Measurements from ENCODE around the gene HGD. TPM values are rescaled to one million over a fixed set of nuclear protein-coding genes. Genes with fewer than 3 reads are reported as not detected.
"Not testable (repeated sequence)": the region's sequence is repeated elsewhere in the genome, so short reads cannot be mapped to it uniquely, and the experiment has no call there.

HGD gene, protein sequence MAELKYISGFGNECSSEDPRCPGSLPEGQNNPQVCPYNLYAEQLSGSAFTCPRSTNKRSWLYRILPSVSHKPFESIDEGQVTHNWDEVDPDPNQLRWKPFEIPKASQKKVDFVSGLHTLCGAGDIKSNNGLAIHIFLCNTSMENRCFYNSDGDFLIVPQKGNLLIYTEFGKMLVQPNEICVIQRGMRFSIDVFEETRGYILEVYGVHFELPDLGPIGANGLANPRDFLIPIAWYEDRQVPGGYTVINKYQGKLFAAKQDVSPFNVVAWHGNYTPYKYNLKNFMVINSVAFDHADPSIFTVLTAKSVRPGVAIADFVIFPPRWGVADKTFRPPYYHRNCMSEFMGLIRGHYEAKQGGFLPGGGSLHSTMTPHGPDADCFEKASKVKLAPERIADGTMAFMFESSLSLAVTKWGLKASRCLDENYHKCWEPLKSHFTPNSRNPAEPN
- 100 to 1,000 TPM in 1 of 2 donors, 10 to 100 TPM in 1; 47.1 to 104 TPM for total RNA-seq

DNA sequence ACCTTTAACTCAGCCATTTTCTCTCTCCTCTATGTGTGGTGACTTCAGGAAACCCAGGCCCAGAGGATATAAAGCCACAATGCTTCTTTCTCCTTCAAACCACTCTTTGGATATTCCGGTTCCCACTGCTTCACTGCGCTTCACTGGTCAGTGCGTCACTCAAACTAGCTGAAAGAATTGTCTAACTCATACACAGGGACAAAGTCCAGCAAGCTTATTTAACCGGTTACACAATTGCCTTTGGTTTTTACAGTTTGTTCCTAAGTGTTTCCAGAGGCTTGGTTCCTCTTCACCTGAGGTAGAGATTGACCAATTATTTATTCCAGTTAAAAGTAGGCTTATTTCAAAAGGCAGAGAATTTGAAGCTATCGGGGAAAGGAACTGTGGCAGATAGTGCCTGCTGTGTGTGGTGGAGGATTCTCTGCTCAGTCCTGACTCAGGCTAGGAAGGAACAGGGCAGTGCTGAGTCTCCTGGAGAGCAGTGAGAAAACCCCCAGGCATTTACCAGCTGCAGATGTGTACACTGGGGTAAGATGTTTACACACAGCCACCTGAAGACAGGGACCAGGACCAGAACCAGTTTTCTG, at the start of gene HGD:
Gene HGD (minus strand): TSS at position 145 of the 587 bp plus-strand sequence. CDS start 128 bp downstream, at position 17.
- peak within 1 kb of the TSS; percentile 25 to 38 for H3K4me3 ChIP-seq
- peaks cover 8% of the 10 kb centered on the region for H3K4me1 ChIP-seq (replicated peaks)
- no peaks in the 10 kb centered on the region for H3K27me3 ChIP-seq (replicated peaks; ENCODE audit: insufficient read depth)
- peak within 1 kb of the TSS; percentile 77 to 84 for H3K27ac ChIP-seq
- intact Hi-C loops (cut with DNase I), result no loop called here
- no peaks in the 10 kb centered on the region for H3K36me3 ChIP-seq
- peak; percentile 42 for DNase-seq (ENCODE audit: low spot score)
- 81% methylated on average over 5 of the region's 5 CpGs for WGBS
- H3K9me3 ChIP-seq, result no peaks in the 10 kb centered on the region
- no peak for TF ChIP-seq POLR2A (IDR thresholded peaks at IDR 0.05)
- peak; percentile 66 for TF ChIP-seq POLR2AphosphoS5 (IDR thresholded peaks at IDR 0.05)

GRCh38 chr3:120730576-120731542, 48.8 kb upstream of the HGD start:
- H3K27me3 ChIP-seq (replicated peaks; ENCODE audit: insufficient read depth), result no peaks in the 10 kb centered on the region
- H3K36me3 ChIP-seq, result no peaks in the 10 kb centered on the region
- H3K27ac ChIP-seq, result no peak overlapping the region
- H3K9me3 ChIP-seq, result no peaks in the 10 kb centered on the region
- WGBS, result 85% methylated on average over 4 of the region's 4 CpGs
- H3K4me3 ChIP-seq, result no peak overlapping the region
- intact Hi-C loops (cut with DNase I), result no loop called here
- no peak for DNase-seq (ENCODE audit: low spot score)
- no peaks in the 10 kb centered on the region for H3K4me1 ChIP-seq (replicated peaks)
- TF ChIP-seq POLR2AphosphoS5 (IDR thresholded peaks at IDR 0.05) (no peak), POLR2A (IDR thresholded peaks at IDR 0.05) (no peak), CTCF (IDR thresholded peaks at IDR 0.05) (no peak)

DNA sequence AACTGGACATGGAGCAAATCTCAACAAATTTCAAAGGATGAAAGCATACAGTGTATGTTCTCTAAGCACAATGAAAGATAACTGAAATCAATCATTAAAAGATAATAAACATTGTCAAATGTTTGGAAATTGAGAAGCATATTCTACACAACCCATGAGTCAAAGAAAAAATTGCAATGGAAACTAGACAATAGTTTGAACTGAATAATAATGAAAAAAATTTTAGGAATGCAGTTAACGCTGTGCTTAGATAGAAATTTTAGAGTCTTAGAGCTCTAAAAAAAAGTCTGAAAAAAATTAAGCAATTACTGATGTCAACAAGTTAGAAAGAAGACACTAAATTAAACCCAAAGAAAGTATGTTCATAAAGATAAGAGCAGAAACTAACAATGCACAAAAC, 44.8 kb upstream of the HGD start:
- WGBS, result 88% methylated on average over 1 of the region's 1 CpG
- no peaks in the 10 kb centered on the region for H3K27me3 ChIP-seq (replicated peaks; ENCODE audit: insufficient read depth)
- no peaks in the 10 kb centered on the region for H3K4me1 ChIP-seq (replicated peaks)
- H3K4me3 ChIP-seq, result no peak overlapping the region
- H3K27ac ChIP-seq, result no peak overlapping the region
- no peak for DNase-seq (ENCODE audit: low spot score)
- H3K9me3 ChIP-seq, result no peaks in the 10 kb centered on the region
- no peak for TF ChIP-seq POLR2A (IDR thresholded peaks at IDR 0.05)
- TF ChIP-seq POLR2AphosphoS5 (IDR thresholded peaks at IDR 0.05), result no peak
- TF ChIP-seq CTCF (IDR thresholded peaks at IDR 0.05), result no peak
- intact Hi-C loops (cut with DNase I), result no loop called here
- H3K36me3 ChIP-seq, result no peaks in the 10 kb centered on the region

DNA sequence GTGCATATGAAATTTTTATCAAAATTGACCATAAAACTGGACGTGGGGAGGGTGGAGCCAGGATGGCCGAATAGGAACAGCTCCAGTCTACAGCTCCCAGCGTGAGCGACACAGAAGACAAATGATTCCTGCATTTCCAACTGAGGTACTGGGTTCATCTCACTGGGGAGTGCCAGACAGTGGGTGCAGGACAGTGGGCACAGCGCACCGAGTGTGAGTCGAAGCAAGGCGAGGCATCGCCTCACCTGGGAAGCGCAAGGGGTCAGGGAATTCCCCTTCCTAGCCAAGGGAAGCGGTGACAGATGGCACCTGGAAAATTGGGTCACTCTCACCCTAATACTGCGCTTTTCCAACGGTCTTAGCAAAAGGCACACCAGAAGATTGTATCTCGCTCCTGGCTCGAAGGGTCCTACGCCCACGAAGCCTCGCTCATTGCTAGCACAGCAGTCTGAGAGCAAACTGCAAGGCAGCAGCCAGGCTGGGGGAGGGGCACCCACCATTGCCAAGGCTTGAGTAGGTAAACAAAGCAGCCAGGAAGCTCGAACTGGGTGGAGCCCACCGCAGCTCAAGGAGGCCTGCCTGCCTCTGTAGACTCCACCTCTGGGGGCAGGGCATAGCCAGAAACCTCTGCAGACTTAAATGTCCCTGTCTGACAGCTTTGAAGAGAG, 37.3 kb upstream of the HGD start:
- peak; percentile 63 for DNase-seq (ENCODE audit: low spot score)
- H3K9me3 ChIP-seq; H3K27me3 ChIP-seq (replicated peaks; ENCODE audit: insufficient read depth); intact Hi-C loops (cut with DNase I); H3K4me1 ChIP-seq (replicated peaks); H3K36me3 ChIP-seq; H3K27ac ChIP-seq: not testable (repeated sequence)
- H3K4me3 ChIP-seq, result peak overlapping the region in 1 of 2 donors; percentile 8
- WGBS, result 66% methylated on average over 20 of the region's 20 CpGs
- peak; percentile 27 for TF ChIP-seq POLR2AphosphoS5 (IDR thresholded peaks at IDR 0.05)

DNA sequence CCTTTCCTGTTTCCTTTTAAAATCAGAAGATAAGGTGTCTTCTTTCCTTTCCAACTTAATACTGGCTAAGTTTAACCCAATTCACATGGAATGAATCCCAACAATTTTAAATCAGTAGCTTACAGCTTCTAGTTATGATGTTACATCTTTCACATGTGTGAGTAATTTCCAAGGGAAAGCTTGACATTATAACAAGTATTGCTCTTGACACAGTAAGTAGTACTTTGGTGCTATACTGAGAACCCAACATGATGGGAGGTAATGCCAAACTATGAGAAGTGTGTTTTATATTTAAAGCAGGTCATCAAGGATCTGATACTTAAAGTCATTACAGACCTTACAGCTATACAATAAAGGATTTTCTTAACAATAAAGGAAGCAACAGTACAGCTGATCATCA, 31.2 kb upstream of the HGD start:
- intact Hi-C loops (cut with DNase I), result no loop called here
- Histone ChIP-seq H3K4me1 (replicated peaks) (no peaks in the 10 kb centered on the region), H3K27me3 (replicated peaks; ENCODE audit: insufficient read depth) (no peaks in the 10 kb centered on the region), H3K36me3 (no peaks in the 10 kb centered on the region), H3K4me3 (no peak overlapping the region), H3K9me3 (no peaks in the 10 kb centered on the region), H3K27ac (no peak overlapping the region)
- DNase-seq (ENCODE audit: low spot score), result no peak
- TF ChIP-seq CTCF (IDR thresholded peaks at IDR 0.05) (no peak), POLR2AphosphoS5 (IDR thresholded peaks at IDR 0.05) (no peak), POLR2A (IDR thresholded peaks at IDR 0.05) (no peak)
